Activated CD8-positive, alpha-beta memory T cell treated with anti-CD3 and anti-CD28 coated beads, Interleukin-2, amount 50 U/mL, for 24 hours (primary cell): ENCODE results near the gene CPNE4.

Experiments
- DNase-seq: peaks from one replicate; pipeline ENCODE4 v3.0.0-alpha.2; 2020; ENCODE audit errors: extremely low read depth

The CPNE4 gene

GRCh38 chr3:131796558-131797198 lies 238.1 kb downstream of the CPNE4 start:
- no peak for DNase-seq

DNA sequence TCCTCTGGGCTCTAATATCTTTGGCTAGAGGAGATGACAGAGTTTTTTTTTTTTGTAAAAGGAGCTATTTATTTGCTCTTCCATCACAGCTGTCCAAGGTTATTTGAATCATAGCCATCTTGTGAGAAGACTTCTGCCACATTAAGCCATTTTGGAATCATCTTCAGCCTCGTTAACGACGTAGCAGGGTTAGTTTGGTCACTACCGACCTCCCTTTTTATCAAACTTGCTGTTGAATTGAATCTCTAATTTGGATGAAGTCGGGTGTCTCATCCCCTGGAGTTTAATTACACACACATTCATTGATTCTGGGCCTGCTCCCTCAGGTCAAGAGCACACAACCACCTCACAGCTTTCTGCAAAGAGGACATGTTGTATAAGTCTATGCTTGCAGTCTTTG lies 238.7 kb downstream of the CPNE4 start:
- DNase-seq = no peak

DNA sequence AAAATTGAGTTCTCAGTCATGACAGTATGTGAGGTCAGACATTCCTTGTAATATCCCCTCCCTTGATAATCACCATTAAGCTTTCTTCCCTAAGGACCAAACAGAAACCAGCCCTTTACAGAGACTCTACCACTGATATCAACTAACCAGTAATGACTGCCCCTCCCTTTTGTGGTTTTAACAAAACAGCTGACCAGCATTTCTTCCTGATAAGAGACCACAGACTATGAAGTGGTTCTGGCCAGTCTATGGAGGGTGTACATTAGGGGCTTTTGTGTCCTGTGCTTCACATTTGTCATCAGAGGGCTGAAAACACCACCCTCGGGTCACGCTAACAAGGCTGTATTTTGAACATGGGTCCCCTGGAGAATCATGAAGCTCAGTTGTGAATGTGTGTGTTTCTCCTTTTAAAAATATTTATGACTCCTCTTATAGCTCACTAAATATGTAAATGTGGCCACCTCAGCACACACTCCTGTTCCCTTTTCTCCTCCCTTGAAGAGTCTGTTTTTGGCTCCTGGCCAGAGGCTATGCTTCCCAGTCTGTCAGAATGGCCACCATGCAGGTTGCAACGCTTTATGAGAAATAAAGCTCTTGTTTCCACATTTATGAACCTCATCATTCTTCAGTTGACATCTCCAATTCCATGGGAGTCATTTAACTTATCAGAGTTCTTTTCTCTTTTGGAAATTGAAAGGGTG lies 239.3 kb downstream of the CPNE4 start:
- DNase-seq = no peak

DNA sequence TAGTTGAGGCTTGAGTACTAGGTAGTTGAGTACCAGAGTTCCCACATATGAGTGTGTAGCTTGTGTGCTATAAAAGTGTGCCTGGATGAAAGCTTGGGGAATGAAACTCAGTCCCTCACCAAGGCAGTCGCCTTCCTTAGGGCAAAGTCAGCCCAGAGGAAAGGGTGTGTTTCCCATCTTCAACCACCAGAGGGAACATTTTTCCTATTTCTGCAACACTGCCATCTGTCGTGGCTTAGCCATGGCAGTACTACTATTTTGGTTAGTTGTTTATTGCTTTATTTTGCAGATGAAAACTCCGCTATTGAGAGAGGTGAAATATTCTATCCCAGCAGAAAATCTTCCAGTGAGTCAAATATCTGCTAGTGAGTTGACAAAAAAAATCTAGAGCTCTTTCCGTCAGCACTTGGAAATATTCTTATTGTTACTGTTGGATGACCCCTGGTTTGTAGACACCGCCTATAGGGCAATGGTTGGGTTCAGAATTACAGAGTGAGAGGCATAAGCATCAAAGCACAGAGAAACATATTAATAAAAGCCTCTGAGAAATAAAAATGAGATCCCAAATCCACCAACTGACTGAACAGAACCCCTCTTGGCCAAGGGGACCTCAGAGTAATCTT lies 239.9 kb downstream of the CPNE4 start:
- no peak for DNase-seq

DNA sequence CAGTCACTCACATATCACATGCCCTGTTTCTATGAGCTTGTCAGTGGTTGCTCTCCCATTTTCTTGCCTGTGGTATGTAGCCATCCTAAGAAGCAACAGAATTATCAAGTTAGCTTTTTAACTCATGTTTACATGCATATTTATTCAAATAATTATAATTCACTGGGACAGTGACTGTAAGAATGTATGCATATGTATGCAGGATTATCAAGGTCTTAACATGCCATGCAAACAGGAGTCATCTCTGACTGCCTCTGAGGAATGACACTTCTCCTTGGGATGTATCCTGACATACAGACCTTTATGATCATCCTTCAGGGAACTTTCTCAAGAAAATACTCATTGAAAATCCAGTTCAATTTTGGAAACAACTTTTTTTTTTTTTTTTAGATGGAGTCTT lies 240.9 kb downstream of the CPNE4 start:
- DNase-seq = no peak

GRCh38 chr3:131789188-131789587 lies 245.6 kb downstream of the CPNE4 start:
- no peak for DNase-seq

DNA sequence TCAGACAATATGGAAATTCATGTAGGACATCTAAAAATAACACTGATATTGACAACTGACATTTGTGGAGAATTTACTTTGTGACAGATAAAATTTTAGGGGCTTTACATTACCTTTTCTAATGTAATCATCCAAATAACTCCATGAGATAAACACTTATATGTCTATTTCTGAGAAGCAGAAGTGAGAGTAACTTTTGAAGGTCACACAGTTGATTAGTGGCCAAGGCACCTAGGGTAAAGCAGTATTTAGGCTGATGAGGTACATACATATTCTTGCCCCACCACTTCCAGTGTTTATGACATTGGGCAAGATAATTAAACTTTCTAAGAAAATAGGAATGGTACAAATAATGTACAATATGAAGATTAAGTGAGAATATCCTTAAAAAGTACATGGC lies 248.4 kb downstream of the CPNE4 start:
- no peak for DNase-seq

DNA sequence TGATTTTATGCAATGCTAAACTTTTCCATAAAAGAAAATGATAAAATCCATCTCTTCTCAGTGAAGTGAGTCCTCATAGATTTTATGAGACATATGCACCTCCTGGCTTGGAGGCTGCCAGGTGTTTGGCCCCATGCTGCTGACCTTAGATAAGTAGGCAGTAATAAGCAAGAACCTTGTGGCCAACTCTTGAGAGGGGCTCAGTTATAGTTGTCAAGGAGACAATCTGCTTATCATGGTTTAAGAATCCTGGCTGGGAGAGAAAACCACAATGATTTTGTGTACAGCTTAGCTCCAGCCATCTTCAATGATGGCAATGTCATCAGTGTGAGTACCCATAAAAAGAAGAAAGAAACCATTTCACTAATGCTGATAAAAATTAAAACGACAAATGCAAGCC lies 252.1 kb downstream of the CPNE4 start:
- no peak for DNase-seq

- no peak for DNase-seq
Observed at GRCh38 chr3:131778526-131778925, 256.3 kb downstream of the CPNE4 start.

DNA sequence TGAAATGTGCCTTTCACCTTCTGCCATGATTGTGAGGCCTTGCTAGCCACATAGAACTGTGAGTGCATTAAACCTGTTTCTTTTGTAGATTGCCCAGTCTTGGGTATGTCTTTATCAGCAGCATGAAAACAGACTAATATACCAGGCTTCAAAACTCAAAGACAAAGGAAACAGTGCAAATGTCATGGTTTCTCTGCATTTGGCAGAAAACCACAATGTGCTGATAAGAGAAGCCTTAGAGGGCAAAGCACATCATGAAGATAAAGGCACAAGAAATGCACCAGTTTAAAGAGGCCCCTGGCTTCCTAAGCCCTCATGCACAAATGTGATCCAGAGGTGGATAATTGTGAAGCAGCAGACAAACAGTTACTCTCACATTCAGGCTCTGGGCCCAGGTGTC lies 259.2 kb downstream of the CPNE4 start:
- DNase-seq = no peak

- DNase-seq = no peak
Observed at GRCh38 chr3:131772269-131773026, 262.4 kb downstream of the CPNE4 start.

GRCh38 chr3:131762981-131763564 lies 271.7 kb downstream of the CPNE4 start:
- DNase-seq = no peak

DNA sequence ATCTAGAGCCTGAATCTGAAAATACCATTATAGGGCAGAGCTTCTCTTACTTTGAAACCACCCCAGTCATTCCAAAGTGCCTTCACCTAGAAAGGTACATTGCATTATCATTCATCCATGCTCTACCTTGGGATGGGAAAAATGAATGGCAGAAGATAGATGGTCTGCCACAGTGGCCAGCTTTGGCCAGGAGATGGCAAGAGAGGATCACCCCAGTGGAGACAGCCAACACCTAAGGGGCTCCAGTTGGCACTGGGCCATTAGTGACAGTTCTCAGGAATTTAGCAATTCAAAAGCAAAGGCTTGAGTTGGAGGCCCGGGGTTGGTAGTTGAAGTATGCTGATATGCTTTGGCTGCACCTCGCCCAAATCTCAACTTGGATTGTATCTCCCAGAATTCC lies 278.4 kb downstream of the CPNE4 start:
- DNase-seq = no peak

DNA sequence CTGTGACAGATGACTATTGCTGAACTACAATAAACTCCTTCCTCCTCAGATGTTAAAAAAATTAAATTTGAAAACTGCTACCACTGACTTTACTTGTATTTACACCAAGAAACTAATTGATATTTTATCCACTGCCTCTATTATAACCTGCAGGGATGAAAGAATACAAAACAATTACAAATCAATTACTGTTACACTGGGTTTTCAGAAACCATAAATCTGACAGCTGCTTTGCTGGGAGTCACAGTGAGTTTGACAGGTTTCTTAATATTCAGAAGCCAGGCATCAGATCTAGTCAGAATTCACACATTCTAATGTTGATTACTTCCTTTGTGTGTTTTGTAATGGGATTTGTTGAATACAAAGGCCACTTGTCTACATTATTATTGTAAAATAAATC lies 279.4 kb downstream of the CPNE4 start:
- no peak for DNase-seq

- DNase-seq = no peak
Observed at GRCh38 chr3:131750256-131750655, 284.6 kb downstream of the CPNE4 start.

- DNase-seq = no peak
Observed at GRCh38 chr3:131749826-131750225, 285.0 kb downstream of the CPNE4 start.

DNA sequence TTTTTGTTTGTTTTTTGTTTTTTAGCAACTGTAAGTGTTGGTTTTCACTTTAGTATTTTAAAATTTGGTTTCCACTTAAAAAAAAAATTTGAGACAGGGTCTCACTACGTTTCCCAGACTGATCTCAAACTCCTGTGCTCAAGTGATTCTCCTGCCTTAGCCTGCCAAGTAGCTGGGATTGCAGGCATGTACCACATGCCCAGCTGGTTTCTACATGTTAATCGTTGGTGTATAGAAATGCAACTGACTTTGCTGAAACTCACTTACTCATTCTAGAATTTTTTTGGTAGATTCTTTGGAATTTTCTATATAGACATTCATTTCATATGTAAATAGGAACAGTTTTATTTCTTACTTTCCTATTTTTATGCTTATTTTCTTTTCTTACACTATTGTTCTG lies 287.3 kb downstream of the CPNE4 start:
- DNase-seq = no peak

DNA sequence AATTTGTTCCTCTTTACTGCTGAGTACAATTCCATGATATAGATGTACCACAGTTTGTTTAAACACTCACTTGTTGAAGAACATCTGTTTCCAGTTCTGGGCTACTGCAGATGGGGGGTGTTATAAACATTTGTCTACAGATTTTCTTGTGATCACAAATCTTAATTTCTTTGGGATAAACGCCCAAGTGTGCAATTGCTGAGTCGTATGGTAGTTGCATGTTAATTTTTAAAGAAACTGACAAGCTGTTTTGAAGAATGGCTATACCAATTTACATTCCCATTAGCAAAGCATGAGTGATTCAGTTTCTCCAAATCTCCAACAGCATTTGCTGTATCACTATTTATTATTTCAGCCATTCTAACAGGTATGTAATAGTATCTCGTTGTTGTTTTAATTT lies 290.0 kb downstream of the CPNE4 start:
- no peak for DNase-seq

DNA sequence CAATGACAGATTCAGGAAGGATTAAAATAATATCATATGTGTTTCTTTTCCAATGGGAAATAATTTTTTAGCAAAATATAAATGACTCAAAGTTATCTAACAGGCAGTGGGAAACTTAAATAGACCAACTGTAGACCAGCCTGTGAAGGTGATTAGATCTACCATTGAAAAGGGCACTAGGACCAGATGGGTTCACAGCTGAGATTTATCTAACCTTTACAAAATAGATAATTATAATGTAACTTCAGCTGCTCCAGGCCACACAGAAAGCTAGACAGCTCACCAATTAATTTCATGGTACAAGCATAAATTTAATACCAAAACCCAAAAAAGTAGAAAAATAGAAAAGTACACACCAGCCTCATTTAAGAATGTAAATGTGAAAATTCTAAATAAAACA lies 291.7 kb downstream of the CPNE4 start:
- no peak for DNase-seq

GRCh38 chr3:131739211-131739610 lies 295.6 kb downstream of the CPNE4 start:
- no peak for DNase-seq

DNA sequence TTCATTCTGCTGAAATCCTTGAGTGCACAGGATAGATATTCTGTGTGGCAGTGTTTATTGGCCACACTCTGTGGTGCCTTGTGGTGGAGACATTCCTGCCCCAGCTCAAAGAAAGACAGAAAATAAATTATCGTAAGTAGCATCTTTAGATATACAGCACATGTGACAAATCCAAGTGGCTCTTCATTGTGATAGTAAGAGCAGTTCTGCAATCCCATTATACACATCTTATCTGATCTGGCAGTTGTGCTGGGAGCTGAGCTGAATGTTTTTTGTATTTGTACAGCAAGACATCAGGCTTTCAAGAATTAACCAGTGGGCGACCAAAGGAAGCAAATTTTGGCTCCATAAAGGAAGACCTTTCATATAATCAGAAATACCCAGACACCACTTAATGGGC lies 296.7 kb downstream of the CPNE4 start:
- DNase-seq = no peak

DNA sequence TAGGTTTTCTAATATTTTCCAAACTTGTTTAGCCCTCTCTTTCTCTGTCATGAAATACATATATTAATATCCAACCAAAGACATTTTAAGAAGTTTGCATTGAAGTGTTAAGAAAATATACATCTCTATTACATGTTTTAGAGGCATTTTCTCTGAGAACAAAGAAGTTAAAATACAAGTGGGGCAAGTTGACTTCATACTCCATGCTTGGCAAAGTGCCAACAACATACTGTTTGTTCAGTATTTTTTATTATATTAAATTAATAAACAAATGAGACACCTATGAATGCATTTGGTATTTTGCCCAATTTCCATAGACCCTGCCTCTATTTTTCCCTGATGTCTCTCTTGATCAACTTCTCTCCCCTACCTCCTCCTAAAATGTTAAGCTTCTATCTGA lies 299.3 kb downstream of the CPNE4 start:
- no peak for DNase-seq
